Neural crest cell (in vitro differentiated cells): ENCODE results near the gene PDGFA. TPM values are rescaled to one million over a fixed set of nuclear protein-coding genes. Genes with fewer than 3 reads are reported as not detected.

Experiments used
- DNase-seq: peaks from one replicate; pipeline ENCODE4 v3.0.0; 2021; ENCODE audit warnings: low read depth, mixed read lengths, low spot score
- H3K27ac Mint-ChIP-seq: one replicate; pipeline ENCODE4 v1.8.0; 2021; ENCODE audit warnings: mild to moderate bottlenecking, mixed read lengths; ENCODE audit not compliant: unreplicated experiment
- H3K27me3 Mint-ChIP-seq: 2 replicates; pipeline ENCODE4 v1.8.0; 2021; ENCODE audit warnings: low read depth, mild to moderate bottlenecking, mixed read lengths
- H3K36me3 Mint-ChIP-seq: 2 replicates; pipeline ENCODE4 v1.8.0; 2021; ENCODE audit warnings: low read depth, mild to moderate bottlenecking, mixed read lengths
- H3K4me1 Mint-ChIP-seq: 2 replicates; pipeline ENCODE4 v1.8.0; 2021; ENCODE audit warnings: mixed read lengths
- H3K4me3 Mint-ChIP-seq: one replicate; pipeline ENCODE4 v1.8.0; 2021; ENCODE audit warnings: mild to moderate bottlenecking, mixed read lengths
- H3K9me3 Mint-ChIP-seq: 2 replicates; pipeline ENCODE4 v1.8.0; 2021; ENCODE audit warnings: mixed read lengths
- CTCF ChIP-seq: fragments of 200-600 bp; sonication (generic); conservative IDR thresholded peaks from 2 replicates; pipeline ENCODE4 v1.5.0; 2021; ENCODE audit warnings: antibody characterized with exemption, mild to moderate bottlenecking
- total RNA-seq: library from RNA; stranded (reverse); gene quantifications from 2 replicates; pipeline ENCODE4 v1.2.1, GENCODE V29; 2021

Gene PDGFA
- total RNA-seq, 1 donor from 2014 or later: 0.82 TPM

- no peaks in the 10 kb centered on the region for H3K36me3 Mint-ChIP-seq
- no peaks in the 10 kb centered on the region for H3K4me1 Mint-ChIP-seq
- DNase-seq: no peak
- peaks cover 17% of the 10 kb centered on the region for H3K27me3 Mint-ChIP-seq
- TF ChIP-seq CTCF: no peak
- H3K27ac Mint-ChIP-seq: no peak overlapping the region
- H3K4me3 Mint-ChIP-seq: no peak overlapping the region
- H3K9me3 Mint-ChIP-seq: no peaks in the 10 kb centered on the region
Observed at GRCh38 chr7:509426-510130, 10.1 kb downstream of the PDGFA start.

GRCh38 chr7:508461-509170 is 11.0 kb downstream of the PDGFA start:
- H3K27ac Mint-ChIP-seq: no peak overlapping the region
- H3K9me3 Mint-ChIP-seq: no peaks in the 10 kb centered on the region
- H3K4me1 Mint-ChIP-seq: no peaks in the 10 kb centered on the region
- no peak for DNase-seq
- TF ChIP-seq CTCF: no peak
- no peak overlapping the region for H3K4me3 Mint-ChIP-seq
- H3K27me3 Mint-ChIP-seq: peaks cover 7% of the 10 kb centered on the region
- H3K36me3 Mint-ChIP-seq: no peaks in the 10 kb centered on the region

GRCh38 chr7:507623-508300 is 11.9 kb downstream of the PDGFA start:
- no peak for DNase-seq
- Mint-ChIP-seq H3K4me3 (no peak overlapping the region), H3K27me3 (peaks cover 5% of the 10 kb centered on the region), H3K27ac (no peak overlapping the region), H3K4me1 (no peaks in the 10 kb centered on the region), H3K9me3 (no peaks in the 10 kb centered on the region), H3K36me3 (no peaks in the 10 kb centered on the region)
- no peak for TF ChIP-seq CTCF

- Mint-ChIP-seq H3K4me1 (no peaks in the 10 kb centered on the region), H3K4me3 (no peak overlapping the region), H3K9me3 (no peaks in the 10 kb centered on the region), H3K27ac (no peak overlapping the region), H3K27me3 (peaks cover 5% of the 10 kb centered on the region), H3K36me3 (no peaks in the 10 kb centered on the region)
- no peak for TF ChIP-seq CTCF
- DNase-seq: no peak
Observed at GRCh38 chr7:506921-507622, 12.6 kb downstream of the PDGFA start.

GRCh38 chr7:506391-506831 is 13.2 kb downstream of the PDGFA start:
- no peak overlapping the region for H3K4me3 Mint-ChIP-seq
- no peaks in the 10 kb centered on the region for H3K4me1 Mint-ChIP-seq
- no peak for TF ChIP-seq CTCF
- no peaks in the 10 kb centered on the region for H3K36me3 Mint-ChIP-seq
- H3K9me3 Mint-ChIP-seq: no peaks in the 10 kb centered on the region
- no peak overlapping the region for H3K27ac Mint-ChIP-seq
- peaks cover 3% of the 10 kb centered on the region for H3K27me3 Mint-ChIP-seq
- no peak for DNase-seq
